ENCODE data around the gene MYO18B. TPM values are rescaled to one million over a fixed set of nuclear protein-coding genes. Genes with fewer than 3 reads are reported as not detected.

Gene MYO18B
- total RNA-seq, 1 donor from 2014 or later, result 0.07 TPM

GRCh38 chr22:26033586-26033985, 291.6 kb downstream of the MYO18B start:
- Mint-ChIP-seq H3K4me1 (no peaks in the 10 kb centered on the region), H3K27me3 (ENCODE audit: low read depth) (peaks cover 32% of the 10 kb centered on the region), H3K27ac (no peak overlapping the region), H3K4me3 (no peak overlapping the region), H3K36me3 (no peaks in the 10 kb centered on the region), H3K9me3 (peaks cover 16% of the 10 kb centered on the region)
- TF ChIP-seq CTCF (IDR thresholded peaks at IDR 0.05; ENCODE audit: unreplicated experiment), result no peak
- no peak for DNase-seq (ENCODE audit: low spot score in 2 of 2, unreplicated experiment in 2 of 2)

GRCh38 chr22:26035523-26035922, 293.5 kb downstream of the MYO18B start:
- Mint-ChIP-seq H3K27me3 (ENCODE audit: low read depth) (peaks cover 28% of the 10 kb centered on the region), H3K36me3 (no peaks in the 10 kb centered on the region), H3K27ac (no peak overlapping the region), H3K4me3 (no peak overlapping the region), H3K4me1 (no peaks in the 10 kb centered on the region), H3K9me3 (peaks cover 16% of the 10 kb centered on the region)
- no peak for DNase-seq (ENCODE audit: low spot score in 2 of 2, unreplicated experiment in 2 of 2)
- TF ChIP-seq CTCF (IDR thresholded peaks at IDR 0.05; ENCODE audit: unreplicated experiment), result no peak

GRCh38 chr22:26038365-26038764, 296.4 kb downstream of the MYO18B start:
- Mint-ChIP-seq H3K27me3 (ENCODE audit: low read depth) (peaks cover 17% of the 10 kb centered on the region), H3K4me1 (no peaks in the 10 kb centered on the region), H3K27ac (no peak overlapping the region), H3K4me3 (no peak overlapping the region), H3K9me3 (peaks cover 16% of the 10 kb centered on the region), H3K36me3 (no peaks in the 10 kb centered on the region)
- no peak for TF ChIP-seq CTCF (IDR thresholded peaks at IDR 0.05; ENCODE audit: unreplicated experiment)
- DNase-seq (ENCODE audit: low spot score in 2 of 2, unreplicated experiment in 2 of 2), result no peak

- Mint-ChIP-seq H3K4me1 (no peaks in the 10 kb centered on the region), H3K27me3 (ENCODE audit: low read depth) (peaks cover 32% of the 10 kb centered on the region), H3K36me3 (no peaks in the 10 kb centered on the region), H3K9me3 (no peaks in the 10 kb centered on the region), H3K27ac (no peak overlapping the region), H3K4me3 (no peak overlapping the region)
- DNase-seq (ENCODE audit: low spot score in 2 of 2, unreplicated experiment in 2 of 2), result no peak
- no peak for TF ChIP-seq CTCF (IDR thresholded peaks at IDR 0.05; ENCODE audit: unreplicated experiment)
Measured at GRCh38 chr22:26041931-26042330, 299.9 kb downstream of the MYO18B start.

- Mint-ChIP-seq H3K9me3 (no peaks in the 10 kb centered on the region), H3K27me3 (ENCODE audit: low read depth) (peaks cover 36% of the 10 kb centered on the region), H3K36me3 (no peaks in the 10 kb centered on the region), H3K4me1 (no peaks in the 10 kb centered on the region), H3K4me3 (no peak overlapping the region), H3K27ac (no peak overlapping the region)
- no peak for DNase-seq (ENCODE audit: low spot score in 2 of 2, unreplicated experiment in 2 of 2)
- no peak for TF ChIP-seq CTCF (IDR thresholded peaks at IDR 0.05; ENCODE audit: unreplicated experiment)
Measured at GRCh38 chr22:26043031-26043430, 301.0 kb downstream of the MYO18B start.

- no peak overlapping the region for H3K4me3 Mint-ChIP-seq
- no peaks in the 10 kb centered on the region for H3K9me3 Mint-ChIP-seq
- H3K36me3 Mint-ChIP-seq, result no peaks in the 10 kb centered on the region
- no peaks in the 10 kb centered on the region for H3K4me1 Mint-ChIP-seq
- TF ChIP-seq CTCF (IDR thresholded peaks at IDR 0.05; ENCODE audit: unreplicated experiment), result no peak
- no peak for DNase-seq (ENCODE audit: low spot score in 2 of 2, unreplicated experiment in 2 of 2)
- no peak overlapping the region for H3K27ac Mint-ChIP-seq
- peaks cover 39% of the 10 kb centered on the region for H3K27me3 Mint-ChIP-seq (ENCODE audit: low read depth)
Measured at GRCh38 chr22:26045051-26045450, 303.1 kb downstream of the MYO18B start.

Measured in mesothelial cell of epicardium (in vitro differentiated cells).